Frontal cortex (tissue), 4 donors: ENCODE measurements around the gene CYP2E1. TPM values are rescaled to one million over a fixed set of nuclear protein-coding genes. Genes with fewer than 3 reads are reported as not detected.
"Not testable (repeated sequence)": the region's sequence is repeated elsewhere in the genome, so short reads cannot be mapped to it uniquely, and the experiment has no call there.

Experiments used
- DNase-seq, 2 donors: peaks; one replicate each; pipeline ENCODE4 v3.0.0; 2012; ENCODE audit warnings: low spot score in 2 of 2
- FAIRE-seq: peaks from 2 replicates; lab custom pipeline; 2012; peaks lifted over from hg19 to GRCh38; lab: Jason Lieb, UNC
- total RNA-seq: library from RNA; depleted of rRNA; stranded (reverse); fragments of >200 nt; gene quantifications from one replicate; pipeline ENCODE4 v1.2.3, GENCODE V29; 2014
- donor health status: control.
- donor health status: control.
- donor health status: control.

The CYP2E1 gene
- total RNA-seq, 1 donor from 2014 or later: 14.7 TPM

DNA sequence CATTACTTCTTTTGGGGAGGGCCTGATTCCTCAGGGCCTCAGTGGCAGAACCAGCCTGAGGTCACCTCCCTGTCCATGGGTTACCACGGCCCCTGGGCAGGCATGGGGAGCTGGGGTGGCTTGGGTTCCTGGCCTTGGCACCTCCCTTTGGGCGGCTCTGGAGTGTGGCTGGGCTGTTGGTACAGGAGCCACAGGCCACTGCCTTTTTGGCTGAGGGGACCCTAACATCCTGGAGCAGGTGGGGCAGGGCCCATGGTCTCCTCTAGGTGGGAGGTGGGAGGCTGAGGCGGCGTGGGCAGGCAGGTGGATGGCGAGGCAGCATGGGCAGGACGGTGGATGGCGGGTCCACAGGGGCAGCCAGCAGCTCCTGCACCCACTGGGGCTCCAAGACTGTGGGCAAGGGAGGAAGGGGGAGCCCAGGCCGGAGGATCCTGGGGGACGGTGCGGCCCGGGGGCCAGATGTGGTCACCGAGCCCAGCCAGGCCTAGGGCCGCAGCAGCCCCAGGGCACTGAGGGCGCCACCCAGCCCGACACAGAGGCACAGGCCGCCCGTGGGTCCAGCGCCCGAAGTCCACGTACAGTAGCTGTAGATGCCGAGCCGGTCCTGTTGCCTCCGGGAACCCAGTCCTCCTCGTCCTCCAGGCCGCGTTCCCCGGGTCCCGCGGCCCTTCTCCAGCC is 40.6 kb downstream of the CYP2E1 start:
- FAIRE-seq (no peak), DNase-seq (no peak)

DNA sequence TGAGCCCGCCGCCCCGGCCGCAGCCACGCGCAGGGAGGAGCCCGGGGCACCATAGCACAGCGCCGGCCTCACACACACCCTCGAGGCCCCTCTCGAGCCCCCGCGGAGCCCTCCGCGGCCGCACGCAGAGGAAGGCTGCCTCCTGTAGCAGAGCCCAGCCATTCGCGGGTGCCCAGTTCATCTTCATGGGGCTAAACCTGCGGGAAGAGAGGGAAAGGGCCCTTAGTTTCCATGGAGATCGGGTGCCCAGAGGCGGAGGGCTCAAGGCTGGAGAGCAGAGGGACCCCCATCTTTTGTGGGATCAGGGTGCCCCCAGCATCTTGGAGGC is 41.1 kb downstream of the CYP2E1 start:
- FAIRE-seq (no peak), DNase-seq (no peak)

DNA sequence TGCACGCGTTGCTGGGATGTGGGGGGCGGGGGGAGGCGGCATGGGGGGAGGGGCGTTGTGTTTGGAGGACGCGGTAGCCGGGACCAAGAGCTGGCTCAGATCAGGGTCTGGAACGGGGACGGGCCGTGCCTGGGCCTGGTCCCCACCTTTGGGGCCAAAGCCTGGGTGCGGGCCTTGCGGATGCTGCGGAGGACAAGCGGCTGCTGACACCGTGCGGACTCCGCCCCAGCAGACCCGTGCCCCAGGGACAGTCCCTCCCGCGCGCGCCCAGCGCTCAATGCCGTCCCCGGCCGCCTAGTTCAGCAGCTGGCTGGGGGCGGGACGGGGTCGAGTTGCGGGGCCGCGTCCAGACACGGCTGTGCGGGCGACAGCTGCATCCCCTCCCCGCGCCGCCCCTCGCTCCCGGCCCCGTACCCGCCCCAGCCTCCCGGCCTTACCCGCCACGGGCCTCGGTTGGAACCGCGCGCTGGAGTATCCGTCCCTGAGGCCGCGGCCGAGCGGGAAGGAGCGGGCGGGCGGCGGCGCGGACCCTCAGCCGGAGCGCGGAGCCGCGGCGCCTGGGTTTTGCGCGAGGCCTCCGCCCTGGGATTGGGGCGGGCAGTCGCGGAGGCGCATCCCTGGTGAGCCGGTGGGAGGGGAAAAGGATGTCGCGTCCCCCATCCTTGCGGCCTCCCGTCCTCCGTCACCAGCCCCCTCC is 41.8 kb downstream of the CYP2E1 start:
- DNase-seq, FAIRE-seq: not testable (repeated sequence)

DNA sequence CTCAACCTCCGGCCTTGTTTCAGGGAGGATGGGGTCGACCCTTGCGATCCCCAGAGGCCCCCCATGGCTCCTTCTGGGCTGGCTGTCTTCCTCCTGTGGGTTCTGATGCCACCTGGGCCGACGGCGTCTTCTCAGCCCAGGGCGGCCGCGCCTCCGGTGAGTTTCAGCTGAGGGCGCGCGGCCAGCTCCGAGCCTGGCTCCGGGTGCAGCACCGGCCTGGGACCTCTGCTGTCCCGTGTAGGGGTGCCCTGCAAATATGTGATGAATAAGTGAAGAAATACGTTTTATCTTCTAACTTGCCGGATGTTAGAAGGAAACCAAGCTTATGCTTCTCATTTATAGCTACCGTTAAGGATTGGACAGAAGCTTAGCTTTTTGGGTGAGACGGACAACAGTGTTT is 42.6 kb downstream of the CYP2E1 start:
- not testable (repeated sequence) for DNase-seq, FAIRE-seq

DNA sequence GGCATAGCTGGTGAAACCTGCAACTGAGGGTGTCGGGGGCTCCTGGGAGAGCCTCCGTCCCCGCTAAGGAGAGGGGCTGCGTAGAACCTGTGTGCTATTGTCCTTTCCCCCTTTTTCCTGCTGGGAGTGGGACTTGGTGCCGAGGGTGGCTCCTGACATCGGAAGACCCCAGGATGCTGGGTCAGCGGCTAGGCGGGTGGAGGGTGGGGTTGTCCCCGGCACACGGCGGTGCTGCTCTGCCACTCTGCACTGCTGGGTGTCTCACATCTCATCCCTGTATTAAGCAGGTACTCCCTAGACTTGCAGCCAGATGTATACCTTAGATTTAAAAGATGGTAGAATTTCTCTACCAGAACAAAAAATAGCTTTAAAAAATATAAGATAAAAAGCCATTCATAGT is 44.9 kb downstream of the CYP2E1 start:
- FAIRE-seq, DNase-seq: not testable (repeated sequence)

DNA sequence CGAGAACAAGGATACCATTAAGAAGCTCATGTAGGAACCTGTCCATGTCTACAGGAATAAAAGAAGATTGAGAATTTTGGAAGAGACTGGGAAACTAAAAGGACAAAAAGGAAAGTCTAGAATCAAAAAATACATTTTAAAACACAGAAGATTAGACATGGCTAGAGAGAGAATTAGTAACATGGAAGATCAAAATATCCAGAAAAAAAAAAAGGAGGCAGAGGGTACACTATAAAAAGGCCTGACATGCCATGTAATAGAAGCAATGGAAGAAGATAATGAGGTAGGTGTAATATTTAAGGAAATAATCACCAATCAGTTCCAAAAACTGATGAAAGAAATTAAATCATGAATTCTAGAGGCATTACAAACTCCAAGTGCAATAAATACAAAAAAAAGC is 46.3 kb downstream of the CYP2E1 start:
- FAIRE-seq, DNase-seq: not testable (repeated sequence)

DNA sequence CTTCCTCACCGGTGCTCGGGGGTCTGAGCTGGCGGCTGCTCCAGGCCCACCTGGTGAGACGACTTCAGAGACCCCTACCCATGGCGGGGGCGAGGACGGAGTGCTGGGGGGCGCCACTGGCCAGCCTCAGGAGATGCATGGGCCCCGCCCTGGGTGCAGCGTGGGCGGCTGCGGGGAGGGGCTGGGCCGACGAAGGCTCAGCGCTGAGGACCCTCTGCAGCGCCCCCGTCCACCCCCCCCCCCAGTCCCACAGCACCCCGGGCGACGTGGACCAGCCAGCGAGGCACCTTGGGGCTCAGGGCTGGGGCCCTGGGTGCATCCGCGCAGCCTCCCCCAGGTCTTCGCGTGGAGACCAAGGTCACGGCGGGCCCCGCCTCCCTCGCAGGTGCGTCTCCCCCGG is 49.9 kb downstream of the CYP2E1 start:
- not testable (repeated sequence) for FAIRE-seq, DNase-seq

Other genes starting within 250 kb of the CYP2E1 start
- gene TUBGCP2, start 218.5 kb upstream of the CYP2E1 start, total RNA-seq: 44.8 TPM
- gene ZNF511, start 218.4 kb upstream of the CYP2E1 start, total RNA-seq: 7.3 TPM
- gene CALY, start 190.5 kb upstream of the CYP2E1 start, total RNA-seq: 8.2 TPM
- gene PRAP1, start 180.0 kb upstream of the CYP2E1 start, total RNA-seq: not detected
- gene FUOM, start 169.3 kb upstream of the CYP2E1 start, total RNA-seq: 6.9 TPM
- gene ECHS1, start 154.0 kb upstream of the CYP2E1 start, total RNA-seq: 35.5 TPM
- gene PAOX, start 148.1 kb upstream of the CYP2E1 start, total RNA-seq: 7.7 TPM
- gene MTG1, start 133.2 kb upstream of the CYP2E1 start, total RNA-seq: 21.2 TPM
- 6.1 TPM for gene SPRN, start 102.7 kb upstream of the CYP2E1 start, total RNA-seq
- gene SCART1, start 73.4 kb upstream of the CYP2E1 start, total RNA-seq: under 0.01 TPM
- gene SYCE1, start 38.2 kb downstream of the CYP2E1 start, total RNA-seq: 1.2 TPM
- not detected for gene FRG2B, start 99.4 kb downstream of the CYP2E1 start, total RNA-seq